ENCODE results near the gene SLC25A48. TPM values are rescaled to one million over a fixed set of nuclear protein-coding genes. Genes with fewer than 3 reads are reported as not detected.

SLC25A48 gene
- total RNA-seq, 1 donor from 2014 or later, result not detected

DNA sequence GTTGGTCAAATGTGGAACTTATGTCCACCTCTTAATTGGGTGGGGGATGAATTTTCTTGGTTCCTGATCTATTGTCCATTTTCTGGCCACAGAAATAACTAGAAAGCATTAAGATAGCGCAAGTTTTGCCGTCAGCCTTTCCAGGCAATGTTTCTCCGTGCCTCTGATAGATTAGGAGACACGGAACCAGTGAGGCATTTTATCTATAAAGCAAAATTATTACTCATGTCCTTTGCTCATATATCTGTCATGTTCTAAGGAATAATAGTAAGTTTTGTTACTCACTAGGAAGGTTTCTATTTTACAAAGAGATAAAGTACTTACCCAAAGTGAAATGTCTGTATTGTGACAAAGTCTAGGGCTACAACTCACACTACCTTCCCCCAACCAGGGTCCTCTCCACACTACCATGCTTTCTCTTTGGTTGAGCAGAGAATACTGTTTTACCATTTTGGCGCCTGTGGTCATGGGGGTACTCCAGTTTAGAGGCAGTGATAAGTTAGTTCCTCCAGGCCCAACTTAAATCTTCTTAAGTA lies 81.1 kb downstream of the SLC25A48 start:
- ATAC-seq, result no peak
- peaks cover 12% of the 10 kb centered on the region for H3K27me3 ChIP-seq
- no peak for DNase-seq
- no peaks in the 10 kb centered on the region for H3K36me3 ChIP-seq
- H3K9me3 ChIP-seq, result no peaks in the 10 kb centered on the region
- intact Hi-C loops (cut with DNase I), result no loop called here
- no peak for TF ChIP-seq CTCF (IDR thresholded peaks at IDR 0.05)
- H3K4me1 ChIP-seq, result no peaks in the 10 kb centered on the region
- no peak overlapping the region for H3K27ac ChIP-seq
- H3K4me3 ChIP-seq, result no peak overlapping the region

- H3K4me1 ChIP-seq, result no peaks in the 10 kb centered on the region
- TF ChIP-seq CTCF (IDR thresholded peaks at IDR 0.05), result no peak
- H3K4me3 ChIP-seq, result no peak overlapping the region
- no peaks in the 10 kb centered on the region for H3K36me3 ChIP-seq
- no peak overlapping the region for H3K27ac ChIP-seq
- ATAC-seq (no peak), DNase-seq (no peak)
- intact Hi-C loops (cut with DNase I), result no loop called here
- peaks cover 7% of the 10 kb centered on the region for H3K27me3 ChIP-seq
- no peaks in the 10 kb centered on the region for H3K9me3 ChIP-seq
Observed at GRCh38 chr5:135916638-135917263, 82.3 kb downstream of the SLC25A48 start.

GRCh38 chr5:135920199-135920598 lies 85.7 kb downstream of the SLC25A48 start:
- ATAC-seq (no peak), DNase-seq (no peak)
- H3K9me3 ChIP-seq, result no peaks in the 10 kb centered on the region
- H3K27me3 ChIP-seq, result peaks cover 13% of the 10 kb centered on the region
- intact Hi-C loops (cut with DNase I), result no loop called here
- H3K36me3 ChIP-seq, result no peaks in the 10 kb centered on the region
- no peaks in the 10 kb centered on the region for H3K4me1 ChIP-seq
- TF ChIP-seq CTCF (IDR thresholded peaks at IDR 0.05), result no peak
- no peak overlapping the region for H3K4me3 ChIP-seq
- no peak overlapping the region for H3K27ac ChIP-seq

DNA sequence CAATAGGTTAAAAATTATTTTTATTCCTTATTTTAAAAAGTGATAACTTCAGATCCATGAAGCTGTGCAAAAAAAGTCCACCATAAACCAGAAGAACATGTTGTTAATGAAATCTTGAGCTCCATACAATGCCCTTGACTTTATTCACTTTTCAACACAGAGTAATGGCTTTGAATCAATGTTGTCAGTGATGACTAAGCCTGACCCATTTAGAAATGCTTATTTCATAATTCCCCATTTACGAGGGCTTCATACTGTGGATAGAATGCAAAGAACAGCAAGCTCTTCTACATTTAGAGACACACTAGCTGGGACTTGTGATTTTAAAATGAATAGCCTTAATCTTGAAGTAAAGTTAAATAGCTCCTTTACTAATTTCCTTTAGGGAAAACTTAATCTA lies 86.9 kb downstream of the SLC25A48 start:
- H3K9me3 ChIP-seq, result no peaks in the 10 kb centered on the region
- H3K4me1 ChIP-seq, result no peaks in the 10 kb centered on the region
- intact Hi-C loops (cut with DNase I), result no loop called here
- peaks cover 13% of the 10 kb centered on the region for H3K27me3 ChIP-seq
- TF ChIP-seq CTCF (IDR thresholded peaks at IDR 0.05), result no peak
- H3K36me3 ChIP-seq, result no peaks in the 10 kb centered on the region
- DNase-seq (no peak), ATAC-seq (no peak)
- no peak overlapping the region for H3K4me3 ChIP-seq
- H3K27ac ChIP-seq, result no peak overlapping the region

DNA sequence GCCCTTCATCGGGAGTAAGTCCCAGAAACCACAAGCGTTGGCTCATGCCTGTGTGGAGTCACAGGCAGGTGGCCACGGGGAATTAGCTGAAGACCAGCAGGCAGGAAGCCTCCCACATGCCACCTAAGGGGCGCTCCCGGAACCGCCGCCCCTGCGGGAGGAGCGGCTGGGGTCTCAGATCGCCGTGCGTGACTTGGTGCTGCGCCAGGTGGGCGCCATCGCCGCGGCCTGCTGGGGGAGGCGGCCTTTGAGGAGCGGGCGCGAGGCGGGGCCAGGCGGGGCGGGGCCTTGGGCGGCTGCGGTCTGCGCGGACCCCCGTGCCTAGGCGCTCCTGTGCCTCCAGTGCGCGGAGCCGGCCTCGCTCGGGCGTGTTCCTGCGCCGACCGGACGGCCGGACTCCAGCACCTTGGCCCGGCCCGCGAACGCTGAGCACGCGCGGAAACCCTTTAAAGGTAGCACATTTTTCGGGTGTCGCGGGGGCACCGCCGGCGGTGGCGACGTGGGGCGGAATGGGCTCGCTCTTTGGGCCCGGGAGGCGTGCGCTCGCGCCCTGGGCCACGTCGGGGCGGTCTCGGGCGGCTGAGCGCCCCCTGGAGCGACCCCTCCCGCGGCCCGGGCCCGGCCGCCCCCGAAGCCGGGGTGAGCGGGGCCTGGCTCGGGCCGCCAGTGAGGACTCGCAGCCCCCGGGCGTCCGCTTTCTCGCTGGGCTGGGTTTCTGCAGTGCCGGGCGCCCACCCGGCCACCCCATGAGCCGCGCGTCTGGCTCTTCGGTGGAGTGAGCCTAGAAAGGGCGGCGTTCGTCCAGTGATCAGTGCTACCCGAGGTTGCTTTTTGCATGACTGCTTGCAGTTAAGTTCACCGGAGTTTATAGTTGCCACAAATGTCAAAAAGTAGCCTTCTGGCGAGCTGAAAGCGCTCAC lies 95.8 kb downstream of the SLC25A48 start:
- Histone ChIP-seq H3K36me3 (no peaks in the 10 kb centered on the region), H3K4me3 (peak overlapping the region; percentile 26), H3K4me1 (no peaks in the 10 kb centered on the region), H3K27ac (no peak overlapping the region), H3K9me3 (no peaks in the 10 kb centered on the region), H3K27me3 (peaks cover 67% of the 10 kb centered on the region)
- no peak for TF ChIP-seq CTCF (IDR thresholded peaks at IDR 0.05)
- DNase-seq (no peak), ATAC-seq (no peak)
- intact Hi-C loops (cut with DNase I), result no loop called here
